ENCODE results near the gene TIMM22. TPM values are rescaled to one million over a fixed set of nuclear protein-coding genes. Genes with fewer than 3 reads are reported as not detected.
"Not testable (repeated sequence)": the region's sequence is repeated elsewhere in the genome, so short reads cannot be mapped to it uniquely, and the experiment has no call there.

Gene TIMM22
- total RNA-seq, 1 donor from 2014 or later = 15.0 TPM

DNA sequence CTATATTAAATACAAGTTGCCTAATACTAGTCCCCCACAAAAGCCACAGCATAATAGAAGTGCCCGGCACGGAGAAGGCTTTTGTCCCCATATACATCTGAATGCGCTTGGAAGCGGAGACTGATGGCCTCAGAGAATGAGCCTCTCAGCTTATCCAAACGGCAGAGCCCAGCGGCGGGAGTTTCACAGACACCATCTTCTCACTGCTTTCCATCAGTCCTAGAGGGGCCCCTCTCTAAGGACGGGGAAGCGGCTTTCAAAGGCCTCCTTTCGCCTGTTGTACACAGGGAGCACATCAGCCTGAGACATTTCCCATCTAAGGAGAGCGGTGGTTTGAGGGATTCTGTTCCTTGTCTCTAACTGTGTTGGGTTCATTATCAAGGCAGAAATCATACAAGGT lies 34.3 kb upstream of the TIMM22 start:
- Mint-ChIP-seq H3K4me3 (ENCODE audit: low read depth) (no peak overlapping the region), H3K36me3 (ENCODE audit: low read depth) (no peaks in the 10 kb centered on the region), H3K27ac (no peak overlapping the region), H3K4me1 (ENCODE audit: low read depth) (no peaks in the 10 kb centered on the region), H3K27me3 (ENCODE audit: low read depth) (peaks cover 10% of the 10 kb centered on the region), H3K9me3 (no peaks in the 10 kb centered on the region)
- intact Hi-C loops (cut with micrococcal nuclease) = no loop called here
- no peak for DNase-seq (ENCODE audit: low spot score)

- no peaks in the 10 kb centered on the region for H3K36me3 Mint-ChIP-seq (ENCODE audit: low read depth)
- intact Hi-C loops (cut with micrococcal nuclease) = no loop called here
- DNase-seq (ENCODE audit: low spot score) = no peak
- H3K4me3 Mint-ChIP-seq (ENCODE audit: low read depth) = no peak overlapping the region
- no peak overlapping the region for H3K27ac Mint-ChIP-seq
- peaks cover 15% of the 10 kb centered on the region for H3K27me3 Mint-ChIP-seq (ENCODE audit: low read depth)
- no peaks in the 10 kb centered on the region for H3K4me1 Mint-ChIP-seq (ENCODE audit: low read depth)
- no peaks in the 10 kb centered on the region for H3K9me3 Mint-ChIP-seq
Measured at GRCh38 chr17:964876-965275, 32.1 kb upstream of the TIMM22 start.

DNA sequence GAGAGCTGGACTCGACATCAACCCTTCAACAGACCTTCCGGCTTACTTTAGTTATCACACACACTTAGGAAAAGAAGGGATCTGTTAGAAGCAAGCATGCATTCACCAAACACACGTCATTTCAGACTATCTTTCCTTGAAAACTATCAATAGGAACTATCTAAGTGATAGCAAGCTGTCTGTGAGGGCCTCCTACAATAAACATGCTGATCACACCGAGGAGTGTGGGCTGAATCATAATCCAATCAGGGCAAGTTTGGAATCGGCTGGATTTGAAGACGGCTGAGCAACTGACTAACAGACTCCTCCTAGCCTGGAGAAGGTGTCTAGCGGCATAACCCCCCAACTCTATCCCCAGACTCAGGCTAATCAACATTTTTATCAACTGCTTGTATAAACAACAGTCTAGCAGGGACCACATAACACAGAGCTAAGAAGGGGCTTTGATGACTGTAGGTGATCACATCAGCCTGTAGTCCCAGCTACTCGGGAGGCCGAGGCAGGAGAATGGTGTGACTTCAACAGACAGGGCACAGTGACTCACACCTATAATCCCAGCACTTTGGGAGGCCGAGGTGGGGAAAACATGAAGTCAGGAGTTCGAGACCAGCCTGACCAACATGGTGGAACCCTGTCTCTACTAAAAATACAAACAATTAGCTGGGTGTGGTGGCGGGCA lies 31.5 kb upstream of the TIMM22 start:
- DNase-seq (ENCODE audit: low spot score) = no peak
- H3K27ac Mint-ChIP-seq = no peak overlapping the region
- intact Hi-C loops (cut with micrococcal nuclease) = no loop called here
- H3K36me3 Mint-ChIP-seq (ENCODE audit: low read depth) = no peaks in the 10 kb centered on the region
- no peak overlapping the region for H3K4me3 Mint-ChIP-seq (ENCODE audit: low read depth)
- no peaks in the 10 kb centered on the region for H3K4me1 Mint-ChIP-seq (ENCODE audit: low read depth)
- peaks cover 18% of the 10 kb centered on the region for H3K27me3 Mint-ChIP-seq (ENCODE audit: low read depth)
- H3K9me3 Mint-ChIP-seq = no peaks in the 10 kb centered on the region

- no peak for DNase-seq (ENCODE audit: low spot score)
- H3K4me3 Mint-ChIP-seq (ENCODE audit: low read depth) = no peak overlapping the region
- H3K27me3 Mint-ChIP-seq (ENCODE audit: low read depth) = peaks cover 18% of the 10 kb centered on the region
- no peaks in the 10 kb centered on the region for H3K4me1 Mint-ChIP-seq (ENCODE audit: low read depth)
- no peaks in the 10 kb centered on the region for H3K9me3 Mint-ChIP-seq
- H3K36me3 Mint-ChIP-seq (ENCODE audit: low read depth) = no peaks in the 10 kb centered on the region
- intact Hi-C loops (cut with micrococcal nuclease) = no loop called here
- H3K27ac Mint-ChIP-seq = no peak overlapping the region
Measured at GRCh38 chr17:967122-967521, 29.8 kb upstream of the TIMM22 start.

DNA sequence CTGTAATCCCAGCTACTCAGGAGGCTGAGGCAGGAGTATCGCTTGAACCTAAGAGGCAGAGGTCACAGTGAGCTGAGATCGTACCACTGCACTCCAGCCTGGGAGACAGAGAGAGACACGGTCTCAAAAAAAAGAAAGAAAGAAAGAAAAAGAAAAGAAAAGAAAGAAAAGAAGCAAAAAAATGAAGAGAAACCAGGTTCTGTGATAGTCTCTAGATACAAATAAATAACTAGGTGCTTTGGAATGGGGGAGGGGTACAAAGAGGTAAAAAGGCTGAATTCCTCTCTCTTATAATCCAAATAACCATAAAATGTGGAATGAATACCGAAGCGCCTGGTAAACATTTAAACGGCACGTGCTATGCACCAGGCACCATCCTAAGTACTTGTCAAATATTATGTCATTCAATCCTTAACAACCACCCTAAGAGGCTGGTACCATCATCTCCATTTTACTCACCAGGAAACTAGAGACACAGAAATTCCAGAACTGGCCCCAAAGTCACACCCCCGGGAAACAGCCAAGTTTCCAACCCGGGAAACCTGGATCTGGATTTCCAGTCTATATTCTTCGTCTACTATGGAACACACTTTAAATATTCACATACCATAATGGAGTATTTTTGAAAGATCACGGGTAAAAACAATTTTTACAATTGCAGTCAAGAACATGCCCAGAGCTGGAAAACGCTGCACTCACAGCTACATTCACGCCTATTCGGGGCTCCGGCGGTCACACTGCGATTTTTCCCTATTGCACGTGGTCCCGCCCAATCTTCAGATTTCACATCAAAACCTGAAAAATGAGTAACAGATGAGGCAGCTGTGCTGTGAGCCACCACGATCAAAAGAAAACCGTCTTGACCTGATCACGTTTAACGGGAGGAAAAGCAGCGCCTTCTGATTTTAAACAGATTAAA lies 27.9 kb upstream of the TIMM22 start:
- Mint-ChIP-seq H3K9me3 (no peaks in the 10 kb centered on the region), H3K27ac (no peak overlapping the region), H3K36me3 (ENCODE audit: low read depth) (no peaks in the 10 kb centered on the region), H3K27me3 (ENCODE audit: low read depth) (peaks cover 18% of the 10 kb centered on the region), H3K4me1 (ENCODE audit: low read depth) (no peaks in the 10 kb centered on the region), H3K4me3 (ENCODE audit: low read depth) (no peak overlapping the region)
- intact Hi-C loops (cut with micrococcal nuclease) = no loop called here
- no peak for DNase-seq (ENCODE audit: low spot score)

DNA sequence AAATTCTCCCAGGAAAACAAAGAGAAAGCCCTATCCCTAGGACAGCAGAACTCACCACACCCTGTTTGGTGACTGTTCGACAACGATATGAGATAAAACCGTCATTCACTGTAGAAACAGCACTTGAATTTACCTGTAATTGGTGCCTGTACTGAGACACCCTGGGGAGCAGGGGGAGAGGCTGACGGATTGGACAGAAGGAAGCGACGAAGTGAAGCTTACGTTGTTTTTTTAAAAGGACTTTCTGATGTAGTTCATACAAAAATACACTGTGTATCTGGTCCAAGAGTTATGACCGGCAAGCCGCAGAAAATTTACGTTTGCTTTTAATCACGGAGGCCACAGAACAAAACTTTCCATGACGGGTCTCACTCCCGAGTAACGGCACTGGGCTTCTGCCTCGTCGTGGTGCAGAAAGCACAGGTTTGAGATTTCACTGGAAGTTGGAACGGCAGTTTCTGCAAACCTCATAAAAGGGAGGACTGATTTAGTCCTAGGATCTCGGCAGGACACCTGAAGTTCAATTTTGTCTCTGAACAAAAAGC lies 27.0 kb upstream of the TIMM22 start:
- H3K27me3 Mint-ChIP-seq (ENCODE audit: low read depth) = peaks cover 13% of the 10 kb centered on the region
- H3K27ac Mint-ChIP-seq = no peak overlapping the region
- no peaks in the 10 kb centered on the region for H3K4me1 Mint-ChIP-seq (ENCODE audit: low read depth)
- H3K4me3 Mint-ChIP-seq (ENCODE audit: low read depth) = peak overlapping the region; percentile 1
- intact Hi-C loops (cut with micrococcal nuclease) = no loop called here
- no peaks in the 10 kb centered on the region for H3K9me3 Mint-ChIP-seq
- DNase-seq (ENCODE audit: low spot score) = no peak
- H3K36me3 Mint-ChIP-seq (ENCODE audit: low read depth) = no peaks in the 10 kb centered on the region

DNA sequence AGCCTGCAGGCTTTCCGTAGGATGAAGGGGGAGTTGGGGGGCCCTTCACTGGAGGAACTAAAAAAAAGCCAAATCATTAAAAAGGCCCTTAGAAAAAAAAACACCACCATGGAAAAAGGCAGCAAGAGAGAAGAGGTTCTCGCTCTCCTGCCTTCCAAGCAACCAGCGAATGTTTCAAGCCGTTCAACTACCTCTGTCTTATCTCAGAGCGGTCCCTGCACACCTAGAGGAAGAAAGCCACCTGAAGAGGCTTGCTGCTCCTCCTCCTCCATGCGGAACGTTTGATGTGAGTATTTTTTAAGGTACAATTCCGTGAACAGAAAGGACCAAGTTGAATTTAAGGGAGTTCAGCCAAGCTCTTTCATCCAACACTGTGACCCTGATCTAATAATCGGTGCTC lies 26.6 kb upstream of the TIMM22 start:
- H3K27me3 Mint-ChIP-seq (ENCODE audit: low read depth) = peaks cover 17% of the 10 kb centered on the region
- no peak for DNase-seq (ENCODE audit: low spot score)
- no peaks in the 10 kb centered on the region for H3K9me3 Mint-ChIP-seq
- H3K4me1 Mint-ChIP-seq (ENCODE audit: low read depth) = no peaks in the 10 kb centered on the region
- no peaks in the 10 kb centered on the region for H3K36me3 Mint-ChIP-seq (ENCODE audit: low read depth)
- intact Hi-C loops (cut with micrococcal nuclease) = no loop called here
- no peak overlapping the region for H3K27ac Mint-ChIP-seq
- no peak overlapping the region for H3K4me3 Mint-ChIP-seq (ENCODE audit: low read depth)

DNA sequence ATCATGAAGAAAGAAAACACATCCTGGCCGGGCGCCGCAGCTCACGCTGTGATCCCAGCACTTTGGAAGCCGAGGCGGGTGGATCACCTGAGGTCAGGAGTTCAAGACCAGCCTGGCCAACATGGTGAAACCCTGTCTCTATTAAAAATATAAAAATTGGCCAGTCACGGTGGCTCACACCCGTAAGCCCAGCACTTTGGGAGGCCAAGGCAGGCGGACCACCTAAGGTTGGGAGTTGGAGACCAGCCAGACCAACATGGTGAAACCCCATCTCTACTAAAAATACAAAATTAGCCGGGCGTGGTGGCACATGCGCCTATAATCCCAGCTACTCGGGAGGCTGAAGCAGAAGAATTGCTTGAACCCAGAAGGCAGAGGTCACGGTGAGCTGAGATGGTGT lies 25.1 kb upstream of the TIMM22 start:
- DNase-seq (ENCODE audit: low spot score); H3K36me3 Mint-ChIP-seq (ENCODE audit: low read depth); H3K9me3 Mint-ChIP-seq; H3K4me1 Mint-ChIP-seq (ENCODE audit: low read depth); intact Hi-C loops (cut with micrococcal nuclease); H3K4me3 Mint-ChIP-seq (ENCODE audit: low read depth); H3K27ac Mint-ChIP-seq: not testable (repeated sequence)
- peaks cover 28% of the 10 kb centered on the region for H3K27me3 Mint-ChIP-seq (ENCODE audit: low read depth)

GRCh38 chr17:973053-973452 lies 23.9 kb upstream of the TIMM22 start:
- Mint-ChIP-seq H3K27ac (no peak overlapping the region), H3K36me3 (ENCODE audit: low read depth) (no peaks in the 10 kb centered on the region), H3K4me3 (ENCODE audit: low read depth) (no peak overlapping the region), H3K4me1 (ENCODE audit: low read depth) (peaks cover 2% of the 10 kb centered on the region), H3K27me3 (ENCODE audit: low read depth) (peaks cover 40% of the 10 kb centered on the region), H3K9me3 (no peaks in the 10 kb centered on the region)
- DNase-seq (ENCODE audit: low spot score) = no peak
- intact Hi-C loops (cut with micrococcal nuclease) = no loop called here

- peaks cover 38% of the 10 kb centered on the region for H3K27me3 Mint-ChIP-seq (ENCODE audit: low read depth)
- H3K36me3 Mint-ChIP-seq (ENCODE audit: low read depth); H3K4me1 Mint-ChIP-seq (ENCODE audit: low read depth); H3K9me3 Mint-ChIP-seq; intact Hi-C loops (cut with micrococcal nuclease); H3K4me3 Mint-ChIP-seq (ENCODE audit: low read depth); H3K27ac Mint-ChIP-seq; DNase-seq (ENCODE audit: low spot score): not testable (repeated sequence)
Measured at GRCh38 chr17:974778-975177, 22.2 kb upstream of the TIMM22 start.

DNA sequence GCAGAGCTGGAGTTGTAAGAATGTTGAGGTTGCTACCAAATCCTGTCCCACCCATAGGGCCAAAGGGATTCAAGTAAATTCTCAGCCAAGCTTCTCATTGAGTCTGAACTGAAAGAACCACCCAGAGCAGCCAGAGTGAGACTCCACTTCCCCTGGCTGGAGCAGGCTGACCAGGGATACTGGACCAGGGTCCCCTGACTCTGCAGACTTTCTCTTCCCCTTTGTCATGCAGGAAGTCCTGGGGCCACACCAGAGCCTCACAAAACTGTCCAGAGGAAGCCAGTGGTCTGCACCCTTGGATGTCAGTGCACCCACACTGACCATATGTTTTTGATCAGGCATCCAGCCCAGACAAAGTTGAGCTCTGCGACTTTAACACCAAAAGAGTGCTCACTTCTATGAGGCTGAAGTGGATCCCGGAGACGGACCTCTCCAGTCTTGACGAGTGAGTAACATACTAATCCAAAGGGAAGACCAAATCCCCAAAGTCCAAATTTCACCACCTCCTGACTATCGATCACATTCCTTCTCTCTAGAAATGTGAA lies 21.5 kb upstream of the TIMM22 start:
- H3K27me3 Mint-ChIP-seq (ENCODE audit: low read depth) = peaks cover 35% of the 10 kb centered on the region
- peaks cover 5% of the 10 kb centered on the region for H3K4me1 Mint-ChIP-seq (ENCODE audit: low read depth)
- H3K36me3 Mint-ChIP-seq (ENCODE audit: low read depth) = no peaks in the 10 kb centered on the region
- H3K9me3 Mint-ChIP-seq = no peaks in the 10 kb centered on the region
- H3K27ac Mint-ChIP-seq = no peak overlapping the region
- intact Hi-C loops (cut with micrococcal nuclease) = no loop called here
- H3K4me3 Mint-ChIP-seq (ENCODE audit: low read depth) = no peak overlapping the region
- no peak for DNase-seq (ENCODE audit: low spot score)

GRCh38 chr17:976312-976711 lies 20.6 kb upstream of the TIMM22 start:
- peaks cover 35% of the 10 kb centered on the region for H3K27me3 Mint-ChIP-seq (ENCODE audit: low read depth)
- no peaks in the 10 kb centered on the region for H3K9me3 Mint-ChIP-seq
- DNase-seq (ENCODE audit: low spot score) = no peak
- no peak overlapping the region for H3K27ac Mint-ChIP-seq
- no peak overlapping the region for H3K4me3 Mint-ChIP-seq (ENCODE audit: low read depth)
- H3K36me3 Mint-ChIP-seq (ENCODE audit: low read depth) = no peaks in the 10 kb centered on the region
- intact Hi-C loops (cut with micrococcal nuclease) = no loop called here
- peaks cover 10% of the 10 kb centered on the region for H3K4me1 Mint-ChIP-seq (ENCODE audit: low read depth)

DNA sequence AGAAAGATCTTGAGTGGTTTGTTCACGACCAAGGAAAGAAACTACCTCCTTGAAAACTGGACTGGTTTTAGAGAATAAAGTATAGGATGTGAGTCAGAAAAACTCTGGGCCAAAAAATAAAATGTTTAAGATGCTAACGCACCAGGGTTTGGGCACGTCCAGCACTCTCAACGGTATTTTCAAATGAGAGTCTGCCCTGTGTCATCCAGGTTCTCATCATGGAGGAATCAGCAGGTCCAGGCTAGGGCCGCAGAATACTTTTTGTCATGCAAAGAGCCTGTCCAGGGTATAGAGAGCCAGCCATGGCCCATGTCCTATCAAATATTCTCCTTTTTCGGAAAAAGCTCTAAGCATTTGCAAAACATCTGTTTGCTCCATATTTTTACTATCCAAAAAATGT lies 19.8 kb upstream of the TIMM22 start:
- Mint-ChIP-seq H3K36me3 (ENCODE audit: low read depth) (no peaks in the 10 kb centered on the region), H3K27me3 (ENCODE audit: low read depth) (peaks cover 35% of the 10 kb centered on the region), H3K9me3 (no peaks in the 10 kb centered on the region), H3K4me1 (ENCODE audit: low read depth) (peaks cover 11% of the 10 kb centered on the region), H3K27ac (no peak overlapping the region), H3K4me3 (ENCODE audit: low read depth) (no peak overlapping the region)
- intact Hi-C loops (cut with micrococcal nuclease) = no loop called here
- no peak for DNase-seq (ENCODE audit: low spot score)

Data from activated T-helper 2 cell treated with anti-CD3 and anti-CD28 coated beads, Interferon-gamma antibody, Interleukin-2, Interleukin-4, amounts not matched to agents 10 μg/mL and 5 μg/mL and 100 μg/mL, durations not matched to agents 14 hours and 24 hours and 36 hours (primary cell).